Endodermal cell (in vitro differentiated cells): Measurements from ENCODE around the gene DLG2. TPM values are rescaled to one million over a fixed set of nuclear protein-coding genes. Genes with fewer than 3 reads are reported as not detected.

Experiments used
- DNase-seq: peaks from one replicate; pipeline ENCODE4 v3.0.0-alpha.2; 2017
- H3K27ac ChIP-seq: 2 replicates; pipeline ENCODE4 v1.5.1; 2013; ENCODE audit warnings: mild to moderate bottlenecking, low read depth, low read length, moderate library complexity
- H3K27me3 ChIP-seq: 2 replicates; pipeline ENCODE4 v1.6.1; 2013; ENCODE audit warnings: mild to moderate bottlenecking, low read length, moderate library complexity; ENCODE audit not compliant: insufficient read depth, control insufficient read depth, poor library complexity, severe bottlenecking
- H3K36me3 ChIP-seq: 2 replicates; pipeline ENCODE4 v1.7.0; 2013; ENCODE audit warnings: mild to moderate bottlenecking, low read length, moderate library complexity; ENCODE audit not compliant: control insufficient read depth, insufficient read depth
- H3K4me1 ChIP-seq: one replicate; pipeline ENCODE4 v1.7.0; 2013; ENCODE audit warnings: low read length; ENCODE audit not compliant: control insufficient read depth, insufficient read depth
- H3K4me3 ChIP-seq: 2 replicates; pipeline ENCODE4 v1.5.1; 2013; ENCODE audit warnings: mild to moderate bottlenecking, low read length, moderate library complexity
- H3K9ac ChIP-seq: 2 replicates; pipeline ENCODE4 v1.6.1; 2013; ENCODE audit warnings: mild to moderate bottlenecking, low read length, moderate library complexity; ENCODE audit not compliant: poor library complexity, severe bottlenecking; ENCODE audit errors: extremely low read depth
- H3K9me3 ChIP-seq: 2 replicates; pipeline ENCODE4 v1.6.1; 2013; ENCODE audit warnings: mild to moderate bottlenecking, low read length, moderate library complexity; ENCODE audit not compliant: control insufficient read depth
- H3K27ac Mint-ChIP-seq: 2 replicates; pipeline ENCODE4 v1.8.0; 2020; ENCODE audit warnings: mixed read lengths
- H3K27me3 Mint-ChIP-seq: 2 replicates; pipeline ENCODE4 v1.8.0; 2021; ENCODE audit warnings: mild to moderate bottlenecking, mixed read lengths; ENCODE audit not compliant: insufficient read depth
- H3K36me3 Mint-ChIP-seq: 2 replicates; pipeline ENCODE4 v1.8.0; 2020; ENCODE audit warnings: low read depth, mixed read lengths
- H3K4me1 Mint-ChIP-seq: 2 replicates; pipeline ENCODE4 v1.8.0; 2020; ENCODE audit warnings: mixed read lengths
- H3K4me3 Mint-ChIP-seq: 2 replicates; pipeline ENCODE4 v1.8.0; 2020; ENCODE audit warnings: mild to moderate bottlenecking, moderate library complexity, mixed read lengths
- H3K9me3 Mint-ChIP-seq: 2 replicates; pipeline ENCODE4 v1.8.0; 2020; ENCODE audit warnings: mild to moderate bottlenecking, mixed read lengths
- WGBS, 2 experiments: methylation state at CpG; one replicate each; pipeline versions ENCODE4 v1.1.5 to v1.1.7; 2013; ENCODE audit warnings: missing lambda C conversion rate in 2 of 2, mixed read lengths in 1 of 2; ENCODE audit not compliant: insufficient coverage in 1 of 2, insufficient read length in 1 of 2; 5-methylcytosine and 5-hydroxymethylcytosine counted together
- total RNA-seq, 2 donors: library from RNA; stranded (reverse); fragmentation: NEBNext Ultra II Directional in 1 of 2; extraction: Animal tissue kit (Norgen Biotek cat#: 25700) in 1 of 2; gene quantifications; 2 replicates in 1 of 2; 3 replicates in 1 of 2; pipeline ENCODE4 v1.2.1, GENCODE V29; 2021
- TF ChIP-seq, protein P1 (sequence below): fragments of 200-600 bp; sonication (generic); conservative IDR thresholded peaks from 2 replicates; pipeline ENCODE4 v1.5.0; 2021; ENCODE audit warnings: antibody characterized with exemption, mild to moderate bottlenecking

DLG2 gene
- total RNA-seq, 2 donors from 2014 or later: 9.6 to 10.6 TPM

DNA sequence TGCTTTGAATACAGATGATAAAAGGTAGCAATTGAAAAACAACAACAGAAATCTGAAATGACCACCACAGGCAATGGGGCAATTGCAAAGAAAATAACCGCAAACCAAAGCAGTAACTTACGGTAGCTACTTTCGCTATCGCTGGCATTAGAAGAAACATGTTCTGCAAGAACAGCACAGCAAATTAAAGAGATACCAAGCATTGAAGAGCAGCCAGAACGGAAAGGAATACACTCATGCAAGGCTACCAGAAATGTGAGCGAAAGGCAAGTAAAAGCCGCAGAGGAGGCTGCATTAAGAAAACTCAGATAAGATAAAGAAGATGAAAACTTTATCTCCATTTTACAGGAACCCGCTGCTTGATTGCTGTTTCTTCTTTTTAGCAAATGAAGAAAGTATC is 2146.9 kb downstream of the DLG2 start:
- Mint-ChIP-seq H3K9me3 (no peaks in the 10 kb centered on the region), H3K4me1 (peaks cover 25% of the 10 kb centered on the region), H3K4me3 (no peak overlapping the region), H3K36me3 (no peaks in the 10 kb centered on the region), H3K27me3 (no peaks in the 10 kb centered on the region), H3K27ac (no peak overlapping the region)
- no peak for DNase-seq
- 90 to 93% methylated on average over 5 to 8 of the region's 8 CpGs for WGBS, 2 experiments
- TF ChIP-seq, protein P1, sequence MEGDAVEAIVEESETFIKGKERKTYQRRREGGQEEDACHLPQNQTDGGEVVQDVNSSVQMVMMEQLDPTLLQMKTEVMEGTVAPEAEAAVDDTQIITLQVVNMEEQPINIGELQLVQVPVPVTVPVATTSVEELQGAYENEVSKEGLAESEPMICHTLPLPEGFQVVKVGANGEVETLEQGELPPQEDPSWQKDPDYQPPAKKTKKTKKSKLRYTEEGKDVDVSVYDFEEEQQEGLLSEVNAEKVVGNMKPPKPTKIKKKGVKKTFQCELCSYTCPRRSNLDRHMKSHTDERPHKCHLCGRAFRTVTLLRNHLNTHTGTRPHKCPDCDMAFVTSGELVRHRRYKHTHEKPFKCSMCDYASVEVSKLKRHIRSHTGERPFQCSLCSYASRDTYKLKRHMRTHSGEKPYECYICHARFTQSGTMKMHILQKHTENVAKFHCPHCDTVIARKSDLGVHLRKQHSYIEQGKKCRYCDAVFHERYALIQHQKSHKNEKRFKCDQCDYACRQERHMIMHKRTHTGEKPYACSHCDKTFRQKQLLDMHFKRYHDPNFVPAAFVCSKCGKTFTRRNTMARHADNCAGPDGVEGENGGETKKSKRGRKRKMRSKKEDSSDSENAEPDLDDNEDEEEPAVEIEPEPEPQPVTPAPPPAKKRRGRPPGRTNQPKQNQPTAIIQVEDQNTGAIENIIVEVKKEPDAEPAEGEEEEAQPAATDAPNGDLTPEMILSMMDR: no peak
- H3K27me3 ChIP-seq: no peaks in the 10 kb centered on the region
- no peak overlapping the region for H3K9ac ChIP-seq
- peaks cover 6% of the 10 kb centered on the region for H3K4me1 ChIP-seq
- no peaks in the 10 kb centered on the region for H3K9me3 ChIP-seq
- H3K36me3 ChIP-seq: no peaks in the 10 kb centered on the region
- no peak overlapping the region for H3K27ac ChIP-seq
- H3K4me3 ChIP-seq: no peak overlapping the region

DNA sequence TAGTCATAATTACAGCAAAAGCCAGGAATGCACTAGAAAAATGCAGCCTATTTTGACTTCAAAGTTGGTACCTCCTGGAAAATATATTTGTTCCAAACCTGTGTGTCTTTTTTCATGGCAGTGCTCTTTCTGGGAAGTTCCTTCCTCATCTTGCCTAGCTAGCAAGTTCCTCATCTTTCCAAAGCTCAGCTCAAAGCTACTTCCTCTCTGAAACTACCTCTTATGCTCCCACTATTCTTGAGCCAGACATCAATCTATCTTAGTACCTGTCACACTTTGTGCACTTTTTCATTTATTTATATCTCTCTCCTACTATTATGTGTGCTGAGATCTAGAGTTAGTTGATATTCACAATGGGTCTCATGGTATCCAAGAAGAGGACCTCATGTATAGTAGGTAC is 2149.4 kb downstream of the DLG2 start:
- TF ChIP-seq, protein P1: no peak
- Histone ChIP-seq H3K4me1 (peaks cover 6% of the 10 kb centered on the region), H3K9ac (no peak overlapping the region), H3K36me3 (no peaks in the 10 kb centered on the region), H3K27ac (no peak overlapping the region), H3K27me3 (no peaks in the 10 kb centered on the region), H3K4me3 (no peak overlapping the region), H3K9me3 (no peaks in the 10 kb centered on the region)
- Mint-ChIP-seq H3K27me3 (no peaks in the 10 kb centered on the region), H3K36me3 (peaks cover 3% of the 10 kb centered on the region), H3K4me3 (no peak overlapping the region), H3K4me1 (peaks cover 14% of the 10 kb centered on the region), H3K9me3 (no peaks in the 10 kb centered on the region), H3K27ac (no peak overlapping the region)
- no peak for DNase-seq

DNA sequence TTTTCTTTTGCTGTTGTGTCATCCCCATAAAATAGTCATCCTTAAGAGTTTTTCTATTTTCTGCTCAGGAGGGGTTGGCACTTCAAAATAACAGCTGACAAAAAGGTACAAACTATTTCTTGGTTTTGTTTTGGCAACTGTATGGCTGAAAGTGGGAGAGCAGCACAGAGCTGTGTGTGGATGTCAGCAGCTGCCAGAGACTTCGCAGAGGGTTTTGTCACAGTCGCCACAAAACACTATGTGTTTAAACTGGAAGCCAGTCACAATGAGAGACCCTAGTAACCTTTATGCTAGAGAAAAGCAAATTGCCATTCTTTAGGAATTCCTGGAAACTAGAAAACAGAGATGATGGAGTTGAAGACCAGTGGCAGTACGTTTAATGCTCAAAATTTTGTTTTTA is 2151.4 kb downstream of the DLG2 start:
- no peak overlapping the region for H3K27ac Mint-ChIP-seq
- no peaks in the 10 kb centered on the region for H3K27me3 ChIP-seq
- H3K9me3 ChIP-seq: no peaks in the 10 kb centered on the region
- H3K9ac ChIP-seq: no peak overlapping the region
- TF ChIP-seq, protein P1: no peak
- H3K27me3 Mint-ChIP-seq: no peaks in the 10 kb centered on the region
- peaks cover 6% of the 10 kb centered on the region for H3K4me1 ChIP-seq
- 82 to 89% methylated on average over 2 to 3 of the region's 3 CpGs for WGBS, 2 experiments
- no peak overlapping the region for H3K4me3 ChIP-seq
- H3K36me3 ChIP-seq: no peaks in the 10 kb centered on the region
- no peak for DNase-seq
- H3K9me3 Mint-ChIP-seq: no peaks in the 10 kb centered on the region
- peaks cover 18% of the 10 kb centered on the region for H3K4me1 Mint-ChIP-seq
- no peak overlapping the region for H3K4me3 Mint-ChIP-seq
- no peak overlapping the region for H3K27ac ChIP-seq
- peaks cover 3% of the 10 kb centered on the region for H3K36me3 Mint-ChIP-seq
